ENCODE data around the gene SPO11.

DNA sequence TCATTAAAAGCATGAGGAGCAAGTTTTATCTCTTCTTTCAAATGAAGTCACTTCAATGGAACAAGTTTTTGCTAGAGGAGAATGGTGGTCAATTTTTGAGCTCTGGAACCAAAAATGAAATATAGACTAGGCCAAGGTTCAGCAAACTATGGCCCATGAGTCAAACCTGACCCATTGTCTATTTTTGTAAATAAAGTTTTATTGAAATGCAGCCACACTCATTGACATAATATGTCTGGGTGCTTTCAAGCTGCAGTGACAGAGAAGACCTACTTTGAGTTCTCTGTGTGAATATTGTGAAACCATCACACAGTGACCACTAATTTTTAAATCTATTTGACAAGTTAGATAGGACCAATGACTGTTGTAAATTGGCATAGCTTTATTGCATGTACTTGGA, 34.8 kb downstream of the SPO11 start:
- no peak for TF ChIP-seq EZH2 (IDR thresholded peaks at IDR 0.05; ENCODE audit: insufficient read depth, poor library complexity, severe bottlenecking)
- TF ChIP-seq EZH2phosphoT487 (IDR thresholded peaks at IDR 0.05; ENCODE audit: insufficient read depth, low read depth) = no peak
